Nephron progenitor cell (in vitro differentiated cells): ENCODE data around the gene EPSTI1.
A peak's percentile ranks its signal among the peaks of the same experiment; 100 is the strongest.

Source experiments
- DNase-seq: peaks from one replicate; pipeline ENCODE4 v3.0.0; 2021
- H3K27ac Mint-ChIP-seq: 2 replicates; pipeline ENCODE4 v1.8.0; 2021; ENCODE audit warnings: mild to moderate bottlenecking, moderate library complexity, mixed read lengths
- H3K27me3 Mint-ChIP-seq: 2 replicates; pipeline ENCODE4 v1.8.0; 2021; ENCODE audit warnings: mild to moderate bottlenecking, low read depth, mixed read lengths; ENCODE audit not compliant: poor library complexity
- H3K36me3 Mint-ChIP-seq: 2 replicates; pipeline ENCODE4 v1.8.0; 2021; ENCODE audit warnings: low read depth, mixed read lengths
- H3K4me1 Mint-ChIP-seq: 2 replicates; pipeline ENCODE4 v1.8.0; 2021; ENCODE audit warnings: mixed read lengths
- H3K4me3 Mint-ChIP-seq: 2 replicates; pipeline ENCODE4 v1.8.0; 2021; ENCODE audit warnings: mild to moderate bottlenecking, moderate library complexity, mixed read lengths
- H3K9me3 Mint-ChIP-seq: 2 replicates; pipeline ENCODE4 v1.8.0; 2021; ENCODE audit warnings: mild to moderate bottlenecking, moderate library complexity, mixed read lengths
- TF ChIP-seq, protein P1 (sequence below): fragments of 200-600 bp; sonication (generic); IDR thresholded peaks from 2 replicates; pipeline ENCODE4 v1.5.0; 2021; ENCODE audit warnings: antibody characterized with exemption

Gene EPSTI1

DNA sequence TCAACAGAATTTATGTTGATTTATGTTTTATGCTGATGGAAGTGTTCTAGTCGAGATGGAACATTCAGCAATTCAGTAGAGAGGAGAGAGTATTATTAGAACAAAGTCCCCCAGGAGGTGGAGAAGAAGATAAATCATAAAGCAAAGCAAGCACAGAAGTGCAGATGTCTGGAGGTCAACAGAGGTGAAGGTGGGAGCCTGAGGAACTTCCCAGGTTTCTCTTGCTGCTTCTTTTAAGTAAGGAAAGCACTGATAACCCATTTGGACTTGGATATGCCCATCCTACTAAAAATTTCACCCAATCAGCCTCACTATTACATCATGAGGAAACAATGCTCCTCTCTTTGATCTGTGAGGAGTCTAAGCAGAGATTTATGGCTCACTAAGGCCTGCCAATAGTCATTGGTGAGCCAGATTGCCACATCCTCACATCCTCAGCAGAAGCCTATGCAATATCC, 98.8 kb downstream of the EPSTI1 start:
- no peaks in the 10 kb centered on the region for H3K36me3 Mint-ChIP-seq

DNA sequence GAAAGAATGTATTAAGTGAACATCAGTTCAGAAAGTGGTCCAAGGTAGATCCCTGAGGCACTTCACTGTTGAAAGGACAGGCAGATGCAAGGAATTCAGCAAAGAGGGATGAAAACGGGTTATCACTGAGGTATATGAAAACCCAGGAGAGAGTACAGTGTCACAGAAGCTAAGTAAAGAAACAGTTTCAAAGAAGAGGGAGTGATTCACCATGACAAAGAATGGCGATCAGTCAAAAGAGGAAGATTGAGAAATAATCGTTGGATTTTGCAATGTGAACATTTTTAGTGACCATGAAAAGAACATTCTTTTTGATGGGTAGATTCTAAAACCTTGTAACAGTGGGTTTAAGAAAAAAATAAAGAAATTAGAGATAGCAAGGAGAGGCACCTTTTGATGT, 99.3 kb downstream of the EPSTI1 start:
- TF ChIP-seq, protein P1, sequence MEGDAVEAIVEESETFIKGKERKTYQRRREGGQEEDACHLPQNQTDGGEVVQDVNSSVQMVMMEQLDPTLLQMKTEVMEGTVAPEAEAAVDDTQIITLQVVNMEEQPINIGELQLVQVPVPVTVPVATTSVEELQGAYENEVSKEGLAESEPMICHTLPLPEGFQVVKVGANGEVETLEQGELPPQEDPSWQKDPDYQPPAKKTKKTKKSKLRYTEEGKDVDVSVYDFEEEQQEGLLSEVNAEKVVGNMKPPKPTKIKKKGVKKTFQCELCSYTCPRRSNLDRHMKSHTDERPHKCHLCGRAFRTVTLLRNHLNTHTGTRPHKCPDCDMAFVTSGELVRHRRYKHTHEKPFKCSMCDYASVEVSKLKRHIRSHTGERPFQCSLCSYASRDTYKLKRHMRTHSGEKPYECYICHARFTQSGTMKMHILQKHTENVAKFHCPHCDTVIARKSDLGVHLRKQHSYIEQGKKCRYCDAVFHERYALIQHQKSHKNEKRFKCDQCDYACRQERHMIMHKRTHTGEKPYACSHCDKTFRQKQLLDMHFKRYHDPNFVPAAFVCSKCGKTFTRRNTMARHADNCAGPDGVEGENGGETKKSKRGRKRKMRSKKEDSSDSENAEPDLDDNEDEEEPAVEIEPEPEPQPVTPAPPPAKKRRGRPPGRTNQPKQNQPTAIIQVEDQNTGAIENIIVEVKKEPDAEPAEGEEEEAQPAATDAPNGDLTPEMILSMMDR: no peak
- no peaks in the 10 kb centered on the region for H3K4me1 Mint-ChIP-seq
- H3K36me3 Mint-ChIP-seq: no peaks in the 10 kb centered on the region
- H3K4me3 Mint-ChIP-seq: no peak overlapping the region
- H3K9me3 Mint-ChIP-seq: no peaks in the 10 kb centered on the region
- no peak for DNase-seq
- no peak overlapping the region for H3K27ac Mint-ChIP-seq
- no peaks in the 10 kb centered on the region for H3K27me3 Mint-ChIP-seq

More for the DNA sequence above, 98.8 kb downstream of the EPSTI1 start:
- H3K4me1 Mint-ChIP-seq: no peaks in the 10 kb centered on the region
- TF ChIP-seq, protein P1: no peak
- no peaks in the 10 kb centered on the region for H3K27me3 Mint-ChIP-seq
- DNase-seq: no peak
- no peak overlapping the region for H3K4me3 Mint-ChIP-seq
- H3K9me3 Mint-ChIP-seq: no peaks in the 10 kb centered on the region
- H3K27ac Mint-ChIP-seq: no peak overlapping the region

DNA sequence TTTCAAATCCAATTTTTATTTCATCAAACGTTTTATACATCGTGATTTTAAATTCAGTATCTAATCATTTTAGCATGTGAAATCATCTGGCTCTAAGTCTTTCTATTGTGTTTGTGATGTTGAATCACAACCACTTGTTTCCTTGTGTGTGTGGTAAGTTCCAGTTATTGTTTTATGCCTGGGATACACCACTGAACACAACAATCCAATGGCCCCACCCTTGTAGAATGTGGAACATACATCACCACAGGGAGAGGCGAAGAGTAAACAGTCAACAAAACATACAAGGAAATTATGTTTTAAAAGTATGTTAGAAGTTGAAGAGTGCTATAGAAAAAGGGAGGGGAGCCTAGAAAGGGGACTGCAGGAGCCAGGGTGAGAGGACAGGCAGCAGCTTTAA, 100.5 kb downstream of the EPSTI1 start:
- no peak for DNase-seq
- H3K27me3 Mint-ChIP-seq: no peaks in the 10 kb centered on the region
- TF ChIP-seq, protein P1: no peak
- no peak overlapping the region for H3K4me3 Mint-ChIP-seq
- H3K9me3 Mint-ChIP-seq: no peaks in the 10 kb centered on the region
- H3K4me1 Mint-ChIP-seq: peaks cover 9% of the 10 kb centered on the region
- H3K27ac Mint-ChIP-seq: no peak overlapping the region
- no peaks in the 10 kb centered on the region for H3K36me3 Mint-ChIP-seq

DNA sequence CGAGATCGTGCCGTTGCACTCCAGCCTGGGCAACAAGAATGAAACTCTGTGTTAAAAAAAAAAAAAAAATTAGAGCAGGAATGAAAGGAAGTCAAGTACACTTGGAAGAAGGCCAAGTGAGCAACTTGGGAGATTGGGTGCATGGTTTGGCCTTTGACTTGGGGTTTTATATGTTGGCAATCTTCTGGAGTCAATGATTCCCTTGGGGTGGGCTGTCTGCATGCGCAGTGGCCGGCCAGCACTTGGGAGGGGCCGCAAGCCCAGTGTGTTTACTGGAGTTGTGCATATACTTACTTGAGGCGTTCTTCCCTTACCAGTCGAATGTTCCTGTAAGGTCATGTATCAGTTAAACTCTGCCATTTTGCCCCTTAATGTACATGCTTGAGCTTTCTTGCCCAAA, 106.7 kb downstream of the EPSTI1 start:
- no peak overlapping the region for H3K4me3 Mint-ChIP-seq
- no peak for DNase-seq
- peaks cover 36% of the 10 kb centered on the region for H3K4me1 Mint-ChIP-seq
- no peak overlapping the region for H3K27ac Mint-ChIP-seq
- TF ChIP-seq, protein P1: no peak
- no peaks in the 10 kb centered on the region for H3K36me3 Mint-ChIP-seq
- no peaks in the 10 kb centered on the region for H3K27me3 Mint-ChIP-seq
- H3K9me3 Mint-ChIP-seq: peaks cover under 1% of the 10 kb centered on the region

DNA sequence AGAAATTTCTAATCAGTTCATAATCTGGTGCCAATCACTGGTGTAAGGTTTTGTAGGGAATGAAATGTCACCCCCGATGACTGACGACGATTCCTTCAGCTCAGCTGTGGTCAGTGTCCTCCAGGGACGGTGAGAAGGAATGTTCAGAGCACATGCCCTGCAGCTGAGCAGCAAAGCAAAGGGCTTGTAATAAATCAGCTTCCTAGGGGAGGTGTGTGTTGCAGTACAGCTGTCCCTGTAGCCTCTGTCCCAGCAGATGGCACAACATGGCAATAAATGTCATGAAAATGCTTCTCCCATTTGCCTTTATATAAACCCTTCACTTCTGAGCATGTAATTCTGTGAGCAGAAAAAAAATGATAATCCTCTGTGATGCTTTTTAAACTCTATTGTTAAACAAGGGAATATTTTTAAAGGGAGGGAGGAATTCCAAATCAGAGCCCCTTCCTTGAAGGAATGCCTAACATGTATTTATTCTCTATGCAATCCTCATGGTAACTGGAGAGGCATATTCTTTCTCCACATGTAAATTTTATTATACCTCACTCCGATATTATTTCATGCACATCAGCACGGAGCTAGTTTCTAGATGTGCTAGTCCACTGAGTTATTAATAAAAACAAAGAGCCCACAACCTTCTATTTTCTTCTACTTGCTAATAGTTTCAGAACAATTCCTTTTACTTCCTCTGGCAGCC, 108.1 kb downstream of the EPSTI1 start:
- H3K9me3 Mint-ChIP-seq: peaks cover 9% of the 10 kb centered on the region
- H3K36me3 Mint-ChIP-seq: peaks cover 6% of the 10 kb centered on the region
- H3K4me1 Mint-ChIP-seq: peaks cover 44% of the 10 kb centered on the region
- no peak overlapping the region for H3K4me3 Mint-ChIP-seq
- peak; percentile 59 for DNase-seq
- H3K27ac Mint-ChIP-seq: no peak overlapping the region
- TF ChIP-seq, protein P1: peak; percentile 17
- H3K27me3 Mint-ChIP-seq: no peaks in the 10 kb centered on the region

DNA sequence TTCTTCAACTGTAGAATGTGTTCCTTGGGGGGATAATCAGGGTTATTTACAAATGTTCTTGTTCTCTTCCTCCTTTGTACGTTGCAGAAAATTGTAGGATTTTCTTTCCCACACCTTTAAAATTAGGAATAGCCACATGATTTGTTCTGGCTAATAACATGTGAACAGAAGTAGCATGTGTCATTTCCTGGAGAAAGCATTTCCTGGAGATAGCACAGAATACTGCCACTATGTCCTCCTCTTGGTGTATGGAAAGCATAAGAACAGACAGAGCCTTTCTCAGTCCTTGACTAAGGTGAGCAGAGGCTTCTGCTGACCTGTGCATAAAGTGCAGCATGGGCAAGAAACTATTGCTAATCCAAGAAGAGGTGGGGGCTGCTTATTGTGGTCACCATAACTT, 108.9 kb downstream of the EPSTI1 start:
- TF ChIP-seq, protein P1: no peak
- no peak overlapping the region for H3K4me3 Mint-ChIP-seq
- peaks cover 17% of the 10 kb centered on the region for H3K9me3 Mint-ChIP-seq
- peaks cover 49% of the 10 kb centered on the region for H3K4me1 Mint-ChIP-seq
- H3K27me3 Mint-ChIP-seq: no peaks in the 10 kb centered on the region
- no peak for DNase-seq
- H3K27ac Mint-ChIP-seq: no peak overlapping the region
- H3K36me3 Mint-ChIP-seq: peaks cover 6% of the 10 kb centered on the region
